LNCaP clone FGC (cell line): ENCODE data around the gene FAM168A.

ENCODE experiments used
- DNase-seq: peaks from one replicate; pipeline ENCODE4 v3.0.0-alpha.2; 2011; ENCODE audit warnings: low read depth
- H3K4me3 ChIP-seq: 2 replicates; pipeline ENCODE4 v1.5.1; 2011; ENCODE audit warnings: mild to moderate bottlenecking, low read depth, low read length, control low read depth
- TF ChIP-seq, protein P1 (sequence below): IDR thresholded peaks from 2 replicates; pipeline ENCODE4 v1.5.1; 2012; ENCODE audit warnings: mild to moderate bottlenecking; ENCODE audit not compliant: control insufficient read depth, insufficient read depth; ENCODE audit errors: extremely low read depth

Gene FAM168A

DNA sequence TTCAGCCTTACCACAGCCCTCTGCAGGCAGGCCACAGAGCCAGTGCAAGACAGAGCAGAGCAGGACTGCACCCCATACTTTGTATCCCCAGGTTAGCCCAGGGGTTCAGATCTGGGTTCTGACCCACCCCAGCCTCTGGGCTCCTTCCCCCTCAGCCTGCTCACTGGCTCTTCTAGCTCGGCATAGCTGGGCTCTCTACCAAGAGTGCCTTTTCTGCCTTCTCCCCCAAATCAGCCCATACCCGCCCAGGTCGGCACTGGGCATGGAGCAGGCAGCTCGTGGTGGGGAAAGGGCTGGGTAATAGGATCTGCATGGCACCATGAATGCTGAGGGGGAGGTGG is 213.4 kb downstream of the FAM168A start:
- DNase-seq: no peak
- TF ChIP-seq, protein P1, sequence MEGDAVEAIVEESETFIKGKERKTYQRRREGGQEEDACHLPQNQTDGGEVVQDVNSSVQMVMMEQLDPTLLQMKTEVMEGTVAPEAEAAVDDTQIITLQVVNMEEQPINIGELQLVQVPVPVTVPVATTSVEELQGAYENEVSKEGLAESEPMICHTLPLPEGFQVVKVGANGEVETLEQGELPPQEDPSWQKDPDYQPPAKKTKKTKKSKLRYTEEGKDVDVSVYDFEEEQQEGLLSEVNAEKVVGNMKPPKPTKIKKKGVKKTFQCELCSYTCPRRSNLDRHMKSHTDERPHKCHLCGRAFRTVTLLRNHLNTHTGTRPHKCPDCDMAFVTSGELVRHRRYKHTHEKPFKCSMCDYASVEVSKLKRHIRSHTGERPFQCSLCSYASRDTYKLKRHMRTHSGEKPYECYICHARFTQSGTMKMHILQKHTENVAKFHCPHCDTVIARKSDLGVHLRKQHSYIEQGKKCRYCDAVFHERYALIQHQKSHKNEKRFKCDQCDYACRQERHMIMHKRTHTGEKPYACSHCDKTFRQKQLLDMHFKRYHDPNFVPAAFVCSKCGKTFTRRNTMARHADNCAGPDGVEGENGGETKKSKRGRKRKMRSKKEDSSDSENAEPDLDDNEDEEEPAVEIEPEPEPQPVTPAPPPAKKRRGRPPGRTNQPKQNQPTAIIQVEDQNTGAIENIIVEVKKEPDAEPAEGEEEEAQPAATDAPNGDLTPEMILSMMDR: no peak
- no peak overlapping the region for H3K4me3 ChIP-seq

DNA sequence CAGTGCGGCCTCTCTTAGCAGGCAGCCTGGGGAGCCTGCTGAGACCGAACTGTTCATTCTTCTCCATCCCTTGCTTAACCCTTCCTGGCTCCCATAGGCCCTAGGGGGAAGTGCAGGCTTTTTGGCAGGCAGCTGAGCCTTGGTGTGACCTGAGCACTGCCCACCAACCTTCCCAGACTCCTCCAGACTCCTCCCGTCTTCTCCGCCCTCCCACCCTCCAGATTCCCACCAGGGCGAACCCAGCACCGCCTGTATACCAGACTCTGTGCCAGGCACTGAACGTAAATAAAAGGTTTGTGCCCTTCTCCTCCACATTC is 213.8 kb downstream of the FAM168A start:
- TF ChIP-seq, protein P1: no peak
- no peak for DNase-seq
- no peak overlapping the region for H3K4me3 ChIP-seq

DNA sequence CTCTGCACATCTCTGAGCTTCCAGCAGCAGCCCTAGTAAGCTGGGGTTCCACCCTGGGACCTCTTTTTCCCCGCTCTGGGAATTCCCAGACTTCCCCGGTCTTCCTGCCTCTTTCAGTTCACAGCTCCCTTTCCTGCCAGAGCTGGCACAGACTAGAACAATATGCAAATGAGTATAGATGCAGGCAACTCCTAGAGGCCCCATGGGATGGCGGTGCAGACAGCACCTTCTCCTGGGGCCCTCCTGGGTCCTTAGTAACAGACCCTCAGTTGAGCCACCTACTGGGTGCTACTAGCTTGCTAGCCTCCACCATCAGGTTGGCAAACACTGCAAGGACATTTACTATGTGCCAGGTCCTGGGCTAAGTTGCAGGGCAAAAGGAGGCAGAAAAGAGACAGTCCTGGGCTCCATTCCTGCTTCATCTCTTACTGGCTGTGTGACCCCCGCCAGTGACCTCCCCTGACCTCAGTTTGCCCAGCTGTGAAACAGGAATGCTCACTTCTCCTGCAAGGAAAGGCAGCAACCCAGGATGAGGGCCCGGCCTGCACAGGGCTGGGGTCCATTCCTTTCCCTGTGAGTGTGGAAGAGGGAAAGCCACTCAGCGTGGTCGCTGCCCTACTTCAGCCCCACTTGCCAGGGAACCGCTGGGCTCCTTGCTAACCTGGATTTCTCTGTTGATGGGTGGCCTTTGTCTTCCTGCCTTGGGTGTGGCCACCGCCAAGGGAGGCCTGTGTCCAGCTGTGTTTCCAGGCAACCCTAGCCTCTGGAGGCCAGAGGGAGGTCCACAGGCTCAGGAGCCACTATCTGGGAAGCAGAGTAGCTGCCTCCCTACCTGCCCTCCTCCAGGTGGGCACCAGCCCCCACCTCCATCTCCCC is 214.4 kb downstream of the FAM168A start:
- TF ChIP-seq, protein P1: no peak
- no peak overlapping the region for H3K4me3 ChIP-seq
- DNase-seq: no peak

DNA sequence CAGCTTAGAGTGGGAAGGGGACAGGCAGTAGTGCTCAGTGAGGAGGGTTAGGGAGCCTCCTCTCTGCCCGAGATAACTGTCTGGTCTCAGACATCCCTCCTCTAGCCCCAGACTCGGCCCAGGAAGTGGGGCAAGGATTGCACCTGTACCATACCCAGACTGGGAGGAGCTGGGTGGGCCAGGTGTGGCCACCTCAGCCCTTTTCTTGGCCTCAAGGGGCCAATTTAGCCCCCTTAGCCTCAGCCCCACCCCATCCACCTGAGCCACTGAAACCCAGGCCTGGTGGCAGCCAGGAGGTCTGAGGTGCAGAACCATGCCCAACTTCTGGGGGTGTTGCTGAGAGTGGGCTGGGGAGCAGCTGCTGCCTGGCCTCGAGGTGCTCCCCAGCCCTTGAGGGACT is 215.2 kb downstream of the FAM168A start:
- no peak for DNase-seq
- TF ChIP-seq, protein P1: no peak
- no peak overlapping the region for H3K4me3 ChIP-seq

DNA sequence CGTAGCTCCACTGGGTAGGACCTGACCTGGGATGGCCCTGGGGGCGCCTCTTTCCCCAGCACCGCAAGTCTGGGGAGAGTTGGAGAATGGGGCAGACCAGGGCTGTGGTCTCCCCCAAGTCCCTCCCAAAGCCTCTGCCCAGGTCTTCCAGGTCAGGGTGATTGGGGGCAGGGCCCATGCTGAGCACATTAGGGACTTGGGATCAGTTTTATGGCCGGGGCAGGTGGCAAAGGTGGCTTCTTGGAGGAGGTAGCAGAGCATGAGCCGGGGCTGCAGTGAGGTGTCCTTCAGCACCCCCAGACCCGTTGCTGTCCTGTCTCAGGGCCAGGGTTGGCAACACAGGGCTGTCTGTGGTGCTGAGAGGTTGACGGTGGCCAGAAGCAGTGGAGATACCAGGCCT is 215.7 kb downstream of the FAM168A start:
- DNase-seq: no peak
- no peak overlapping the region for H3K4me3 ChIP-seq

DNA sequence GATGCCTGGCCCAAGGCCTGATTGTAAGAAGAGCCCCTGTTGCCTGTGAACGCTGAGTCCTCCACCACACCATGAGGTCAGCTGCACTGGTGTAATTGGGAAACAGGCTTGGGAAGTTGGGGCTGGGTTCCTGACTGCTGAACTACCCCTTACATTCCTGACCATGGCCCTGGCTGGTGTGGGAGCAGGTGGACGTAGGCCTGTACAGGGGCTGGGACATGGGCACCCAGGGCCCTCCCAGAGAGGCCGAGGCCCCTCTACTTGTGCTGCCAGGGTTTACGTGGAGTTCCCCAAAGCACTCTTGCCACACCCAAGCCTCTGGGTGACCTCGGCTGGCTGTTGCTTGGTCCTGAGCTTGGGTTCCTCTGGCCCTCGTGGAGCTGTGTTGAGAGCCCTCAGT is 216.3 kb downstream of the FAM168A start:
- DNase-seq: no peak
- TF ChIP-seq, protein P1: no peak
- no peak overlapping the region for H3K4me3 ChIP-seq

More for the DNA sequence above, 215.7 kb downstream of the FAM168A start:
- TF ChIP-seq, protein P1: no peak

DNA sequence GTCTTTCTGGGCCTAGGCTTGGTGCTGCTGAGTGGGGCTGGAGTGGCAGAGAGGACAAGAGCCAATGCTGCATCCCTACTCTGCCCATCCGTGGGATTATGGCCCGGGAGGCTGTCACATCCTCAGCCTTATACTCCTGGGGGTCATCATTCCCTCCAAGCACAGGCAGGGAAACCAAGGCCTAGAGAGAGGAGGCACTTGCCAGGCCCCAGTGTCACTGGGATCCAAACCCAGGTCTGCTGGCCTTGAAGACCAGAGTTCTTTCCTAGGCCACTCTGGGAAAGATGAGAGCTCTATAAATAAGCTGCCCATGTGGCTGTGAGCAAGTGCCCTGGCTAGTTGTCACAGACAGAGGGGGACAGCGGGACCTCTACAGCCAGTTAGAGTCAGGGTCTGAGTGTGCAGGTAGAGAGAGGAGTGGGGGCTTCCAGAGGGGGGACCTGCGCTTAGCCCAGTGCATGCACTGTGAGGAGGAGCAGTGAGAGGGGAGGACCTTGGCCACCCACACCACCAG is 217.0 kb downstream of the FAM168A start:
- TF ChIP-seq, protein P1: no peak
- no peak for DNase-seq
- no peak overlapping the region for H3K4me3 ChIP-seq
